ENCODE results near the gene UNC5A. TPM values are rescaled to one million over a fixed set of nuclear protein-coding genes. Genes with fewer than 3 reads are reported as not detected.

UNC5A gene
- total and polyA plus RNA-seq, 10 of the 15 experiments (the other 5 are each of a cell fraction or from before 2014, with no cell fraction given) = not detected

DNA sequence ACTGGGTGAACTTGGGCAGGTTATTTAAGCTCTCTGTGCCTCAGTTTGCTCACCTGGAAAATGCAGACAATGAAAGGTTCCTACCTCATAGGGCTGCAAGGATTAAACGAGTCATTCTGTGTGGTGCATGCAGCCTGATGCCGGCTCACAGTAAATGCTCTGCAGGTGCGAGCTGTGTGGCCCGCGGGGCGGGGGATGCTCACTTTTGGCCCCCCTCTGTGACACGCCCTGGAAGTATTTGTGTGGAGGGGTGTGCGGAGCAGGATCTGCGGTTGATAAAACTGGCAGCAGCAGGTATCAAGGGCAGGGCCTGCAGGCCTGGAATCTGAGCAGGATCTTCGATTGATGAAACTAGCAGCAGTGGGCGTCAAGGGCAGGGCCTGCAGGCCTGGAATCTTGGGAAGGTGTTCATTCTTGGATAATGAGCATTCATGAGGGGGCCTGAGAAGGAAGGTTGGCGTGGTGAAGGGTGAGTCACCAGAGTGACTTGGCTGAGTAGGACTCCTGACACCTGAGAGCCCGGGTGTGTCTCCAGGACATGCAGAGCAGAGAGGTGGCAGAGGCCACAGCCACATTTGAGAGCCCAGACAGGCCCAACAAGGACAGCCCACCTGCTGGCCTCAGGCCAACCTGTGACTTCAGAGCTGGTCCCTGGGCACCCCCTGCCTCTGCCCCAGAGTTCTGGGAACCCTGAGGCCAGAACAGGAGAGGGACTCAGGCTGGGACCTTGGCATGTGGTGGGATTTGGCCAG, 11.9 kb downstream of the UNC5A start:
- H3K4me3 ChIP-seq = no peak overlapping the region
- no peaks in the 10 kb centered on the region for H3K4me1 ChIP-seq (ENCODE audit: control insufficient read depth, insufficient read depth, low read length)
- peaks cover 0 to 7% of the 10 kb centered on the region in 2 experiments; a peak in 2 of 4 replicates for H3K27me3 ChIP-seq (replicated peaks in 1 of 2; ENCODE audit: control insufficient read depth in 2 of 2, insufficient read depth in 2 of 2, low read length in 1 of 2)
- intact Hi-C loops (cut with micrococcal nuclease; ENCODE audit: unreplicated experiment) = no loop called here
- BruUV-seq (replicated peaks) = no TSS peak
- H3K4me2 ChIP-seq (ENCODE audit: control insufficient read depth, insufficient read depth) = no peak overlapping the region
- 40% methylated on average over 13 of the region's 13 CpGs for WGBS (ENCODE audit: insufficient coverage, insufficient replicate concordance, low lambda C conversion rate, missing lambda C conversion rate)
- CTCF ChIA-PET = no interaction called here
- H4K20me1 ChIP-seq (ENCODE audit: control insufficient read depth, insufficient read depth) = no peaks in the 10 kb centered on the region; the same call in 1 of the 2 replicates
- H3K27ac ChIP-seq (ENCODE audit: control insufficient read depth, insufficient read depth) = no peak overlapping the region
- POLR2A ChIA-PET = no interaction called here
- SMC1A ChIA-PET (ENCODE audit: uncharacterized antibody, unreplicated experiment) = no interaction called here
- in situ Hi-C loops (cut with MboI) = no loop called here
- DNase-seq (ENCODE audit: low read depth, low spot score) = no peak
- no peaks in the 10 kb centered on the region for H3K9me3 ChIP-seq (replicated peaks; ENCODE audit: control insufficient read depth, insufficient read depth, low read length)
- FAIRE-seq = no peak
- no peaks in the 10 kb centered on the region for H3K79me2 ChIP-seq (ENCODE audit: control insufficient read depth, insufficient read depth, low read length)
- no peaks in the 10 kb centered on the region for H3K36me3 ChIP-seq (ENCODE audit: control insufficient read depth in 2 of 2, insufficient read depth in 2 of 2, low read length in 1 of 2)
- no peak overlapping the region for H3K9ac ChIP-seq (ENCODE audit: control insufficient read depth, insufficient read depth, low read length)
- ATAC-seq = no peak
- RAD21 ChIA-PET (ENCODE audit: unreplicated experiment) = no interaction called here
- H2AFZ ChIP-seq (ENCODE audit: control insufficient read depth, low read depth, low read length) = no peak overlapping the region
- TF ChIP-seq EZH2 (IDR thresholded peaks at IDR 0.05; ENCODE audit: borderline replicate concordance, control insufficient read depth, low read depth, low read length) (no peak), CHD1 (IDR thresholded peaks at IDR 0.05; ENCODE audit: low read depth, low read length) (no peak), NFIC (IDR thresholded peaks at IDR 0.05; ENCODE audit: low read depth, low read length) (no peak), BMI1 (IDR thresholded peaks at IDR 0.05; ENCODE audit: borderline replicate concordance) (no peak), GATAD2B (conservative IDR thresholded peaks at IDR 0.05; ENCODE audit: low read depth) (no peak), KDM1A (IDR thresholded peaks at IDR 0.05; ENCODE audit: borderline replicate concordance) (no peak), STAT1 (conservative IDR thresholded peaks at IDR 0.05) (no peak), ASH2L (IDR thresholded peaks at IDR 0.05; ENCODE audit: borderline replicate concordance, low read depth) (no peak)
- TF ChIP-seq, protein P1, sequence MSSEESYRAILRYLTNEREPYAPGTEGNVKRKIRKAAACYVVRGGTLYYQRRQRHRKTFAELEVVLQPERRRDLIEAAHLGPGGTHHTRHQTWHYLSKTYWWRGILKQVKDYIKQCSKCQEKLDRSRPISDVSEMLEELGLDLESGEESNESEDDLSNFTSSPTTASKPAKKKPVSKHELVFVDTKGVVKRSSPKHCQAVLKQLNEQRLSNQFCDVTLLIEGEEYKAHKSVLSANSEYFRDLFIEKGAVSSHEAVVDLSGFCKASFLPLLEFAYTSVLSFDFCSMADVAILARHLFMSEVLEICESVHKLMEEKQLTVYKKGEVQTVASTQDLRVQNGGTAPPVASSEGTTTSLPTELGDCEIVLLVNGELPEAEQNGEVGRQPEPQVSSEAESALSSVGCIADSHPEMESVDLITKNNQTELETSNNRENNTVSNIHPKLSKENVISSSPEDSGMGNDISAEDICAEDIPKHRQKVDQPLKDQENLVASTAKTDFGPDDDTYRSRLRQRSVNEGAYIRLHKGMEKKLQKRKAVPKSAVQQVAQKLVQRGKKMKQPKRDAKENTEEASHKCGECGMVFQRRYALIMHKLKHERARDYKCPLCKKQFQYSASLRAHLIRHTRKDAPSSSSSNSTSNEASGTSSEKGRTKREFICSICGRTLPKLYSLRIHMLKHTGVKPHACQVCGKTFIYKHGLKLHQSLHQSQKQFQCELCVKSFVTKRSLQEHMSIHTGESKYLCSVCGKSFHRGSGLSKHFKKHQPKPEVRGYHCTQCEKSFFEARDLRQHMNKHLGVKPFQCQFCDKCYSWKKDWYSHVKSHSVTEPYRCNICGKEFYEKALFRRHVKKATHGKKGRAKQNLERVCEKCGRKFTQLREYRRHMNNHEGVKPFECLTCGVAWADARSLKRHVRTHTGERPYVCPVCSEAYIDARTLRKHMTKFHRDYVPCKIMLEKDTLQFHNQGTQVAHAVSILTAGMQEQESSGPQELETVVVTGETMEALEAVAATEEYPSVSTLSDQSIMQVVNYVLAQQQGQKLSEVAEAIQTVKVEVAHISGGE (CRISPR knock-in tag; IDR thresholded peaks at IDR 0.05) = no peak
- TF ChIP-seq, protein P2, sequence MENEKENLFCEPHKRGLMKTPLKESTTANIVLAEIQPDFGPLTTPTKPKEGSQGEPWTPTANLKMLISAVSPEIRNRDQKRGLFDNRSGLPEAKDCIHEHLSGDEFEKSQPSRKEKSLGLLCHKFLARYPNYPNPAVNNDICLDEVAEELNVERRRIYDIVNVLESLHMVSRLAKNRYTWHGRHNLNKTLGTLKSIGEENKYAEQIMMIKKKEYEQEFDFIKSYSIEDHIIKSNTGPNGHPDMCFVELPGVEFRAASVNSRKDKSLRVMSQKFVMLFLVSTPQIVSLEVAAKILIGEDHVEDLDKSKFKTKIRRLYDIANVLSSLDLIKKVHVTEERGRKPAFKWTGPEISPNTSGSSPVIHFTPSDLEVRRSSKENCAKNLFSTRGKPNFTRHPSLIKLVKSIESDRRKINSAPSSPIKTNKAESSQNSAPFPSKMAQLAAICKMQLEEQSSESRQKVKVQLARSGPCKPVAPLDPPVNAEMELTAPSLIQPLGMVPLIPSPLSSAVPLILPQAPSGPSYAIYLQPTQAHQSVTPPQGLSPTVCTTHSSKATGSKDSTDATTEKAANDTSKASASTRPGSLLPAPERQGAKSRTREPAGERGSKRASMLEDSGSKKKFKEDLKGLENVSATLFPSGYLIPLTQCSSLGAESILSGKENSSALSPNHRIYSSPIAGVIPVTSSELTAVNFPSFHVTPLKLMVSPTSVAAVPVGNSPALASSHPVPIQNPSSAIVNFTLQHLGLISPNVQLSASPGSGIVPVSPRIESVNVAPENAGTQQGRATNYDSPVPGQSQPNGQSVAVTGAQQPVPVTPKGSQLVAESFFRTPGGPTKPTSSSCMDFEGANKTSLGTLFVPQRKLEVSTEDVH (IDR thresholded peaks at IDR 0.05; ENCODE audit: low read depth, partially characterized antibody) = no peak
- TF ChIP-seq, protein P3, sequence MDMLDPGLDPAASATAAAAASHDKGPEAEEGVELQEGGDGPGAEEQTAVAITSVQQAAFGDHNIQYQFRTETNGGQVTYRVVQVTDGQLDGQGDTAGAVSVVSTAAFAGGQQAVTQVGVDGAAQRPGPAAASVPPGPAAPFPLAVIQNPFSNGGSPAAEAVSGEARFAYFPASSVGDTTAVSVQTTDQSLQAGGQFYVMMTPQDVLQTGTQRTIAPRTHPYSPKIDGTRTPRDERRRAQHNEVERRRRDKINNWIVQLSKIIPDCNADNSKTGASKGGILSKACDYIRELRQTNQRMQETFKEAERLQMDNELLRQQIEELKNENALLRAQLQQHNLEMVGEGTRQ (IDR thresholded peaks at IDR 0.05; ENCODE audit: borderline replicate concordance, low read depth, low read length) = no peak
- TF ChIP-seq, protein P4, sequence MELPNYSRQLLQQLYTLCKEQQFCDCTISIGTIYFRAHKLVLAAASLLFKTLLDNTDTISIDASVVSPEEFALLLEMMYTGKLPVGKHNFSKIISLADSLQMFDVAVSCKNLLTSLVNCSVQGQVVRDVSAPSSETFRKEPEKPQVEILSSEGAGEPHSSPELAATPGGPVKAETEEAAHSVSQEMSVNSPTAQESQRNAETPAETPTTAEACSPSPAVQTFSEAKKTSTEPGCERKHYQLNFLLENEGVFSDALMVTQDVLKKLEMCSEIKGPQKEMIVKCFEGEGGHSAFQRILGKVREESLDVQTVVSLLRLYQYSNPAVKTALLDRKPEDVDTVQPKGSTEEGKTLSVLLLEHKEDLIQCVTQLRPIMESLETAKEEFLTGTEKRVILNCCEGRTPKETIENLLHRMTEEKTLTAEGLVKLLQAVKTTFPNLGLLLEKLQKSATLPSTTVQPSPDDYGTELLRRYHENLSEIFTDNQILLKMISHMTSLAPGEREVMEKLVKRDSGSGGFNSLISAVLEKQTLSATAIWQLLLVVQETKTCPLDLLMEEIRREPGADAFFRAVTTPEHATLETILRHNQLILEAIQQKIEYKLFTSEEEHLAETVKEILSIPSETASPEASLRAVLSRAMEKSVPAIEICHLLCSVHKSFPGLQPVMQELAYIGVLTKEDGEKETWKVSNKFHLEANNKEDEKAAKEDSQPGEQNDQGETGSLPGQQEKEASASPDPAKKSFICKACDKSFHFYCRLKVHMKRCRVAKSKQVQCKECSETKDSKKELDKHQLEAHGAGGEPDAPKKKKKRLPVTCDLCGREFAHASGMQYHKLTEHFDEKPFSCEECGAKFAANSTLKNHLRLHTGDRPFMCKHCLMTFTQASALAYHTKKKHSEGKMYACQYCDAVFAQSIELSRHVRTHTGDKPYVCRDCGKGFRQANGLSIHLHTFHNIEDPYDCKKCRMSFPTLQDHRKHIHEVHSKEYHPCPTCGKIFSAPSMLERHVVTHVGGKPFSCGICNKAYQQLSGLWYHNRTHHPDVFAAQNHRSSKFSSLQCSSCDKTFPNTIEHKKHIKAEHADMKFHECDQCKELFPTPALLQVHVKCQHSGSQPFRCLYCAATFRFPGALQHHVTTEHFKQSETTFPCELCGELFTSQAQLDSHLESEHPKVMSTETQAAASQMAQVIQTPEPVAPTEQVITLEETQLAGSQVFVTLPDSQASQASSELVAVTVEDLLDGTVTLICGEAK (IDR thresholded peaks at IDR 0.05; ENCODE audit: borderline replicate concordance) = no peak

Data from GM12878 (cell line).